ENCODE data around the gene APOA5. TPM values are rescaled to one million over a fixed set of nuclear protein-coding genes. Genes with fewer than 3 reads are reported as not detected.

Gene APOA5
- total and polyA plus RNA-seq, 2 of the 13 experiments (the other 11 are each of a cell fraction or from before 2014, with no cell fraction given): 44.0 to 49.1 TPM

- TF ChIP-seq, protein P1, sequence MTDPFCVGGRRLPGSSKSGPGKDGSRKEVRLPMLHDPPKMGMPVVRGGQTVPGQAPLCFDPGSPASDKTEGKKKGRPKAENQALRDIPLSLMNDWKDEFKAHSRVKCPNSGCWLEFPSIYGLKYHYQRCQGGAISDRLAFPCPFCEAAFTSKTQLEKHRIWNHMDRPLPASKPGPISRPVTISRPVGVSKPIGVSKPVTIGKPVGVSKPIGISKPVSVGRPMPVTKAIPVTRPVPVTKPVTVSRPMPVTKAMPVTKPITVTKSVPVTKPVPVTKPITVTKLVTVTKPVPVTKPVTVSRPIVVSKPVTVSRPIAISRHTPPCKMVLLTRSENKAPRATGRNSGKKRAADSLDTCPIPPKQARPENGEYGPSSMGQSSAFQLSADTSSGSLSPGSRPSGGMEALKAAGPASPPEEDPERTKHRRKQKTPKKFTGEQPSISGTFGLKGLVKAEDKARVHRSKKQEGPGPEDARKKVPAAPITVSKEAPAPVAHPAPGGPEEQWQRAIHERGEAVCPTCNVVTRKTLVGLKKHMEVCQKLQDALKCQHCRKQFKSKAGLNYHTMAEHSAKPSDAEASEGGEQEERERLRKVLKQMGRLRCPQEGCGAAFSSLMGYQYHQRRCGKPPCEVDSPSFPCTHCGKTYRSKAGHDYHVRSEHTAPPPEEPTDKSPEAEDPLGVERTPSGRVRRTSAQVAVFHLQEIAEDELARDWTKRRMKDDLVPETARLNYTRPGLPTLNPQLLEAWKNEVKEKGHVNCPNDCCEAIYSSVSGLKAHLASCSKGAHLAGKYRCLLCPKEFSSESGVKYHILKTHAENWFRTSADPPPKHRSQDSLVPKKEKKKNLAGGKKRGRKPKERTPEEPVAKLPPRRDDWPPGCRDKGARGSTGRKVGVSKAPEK (CRISPR knock-in tag; IDR thresholded peaks at IDR 0.05; ENCODE audit: borderline replicate concordance): peak; percentile 62; the same call in 1 of the 2 replicates
- peak; percentile 66 for TF ChIP-seq ASH2L (IDR thresholded peaks at IDR 0.05; ENCODE audit: insufficient read length, low read depth, low read length)
- TF ChIP-seq KLF15 (CRISPR knock-in tag; IDR thresholded peaks at IDR 0.05; ENCODE audit: borderline replicate concordance): no peak
- TF ChIP-seq, protein P2, sequence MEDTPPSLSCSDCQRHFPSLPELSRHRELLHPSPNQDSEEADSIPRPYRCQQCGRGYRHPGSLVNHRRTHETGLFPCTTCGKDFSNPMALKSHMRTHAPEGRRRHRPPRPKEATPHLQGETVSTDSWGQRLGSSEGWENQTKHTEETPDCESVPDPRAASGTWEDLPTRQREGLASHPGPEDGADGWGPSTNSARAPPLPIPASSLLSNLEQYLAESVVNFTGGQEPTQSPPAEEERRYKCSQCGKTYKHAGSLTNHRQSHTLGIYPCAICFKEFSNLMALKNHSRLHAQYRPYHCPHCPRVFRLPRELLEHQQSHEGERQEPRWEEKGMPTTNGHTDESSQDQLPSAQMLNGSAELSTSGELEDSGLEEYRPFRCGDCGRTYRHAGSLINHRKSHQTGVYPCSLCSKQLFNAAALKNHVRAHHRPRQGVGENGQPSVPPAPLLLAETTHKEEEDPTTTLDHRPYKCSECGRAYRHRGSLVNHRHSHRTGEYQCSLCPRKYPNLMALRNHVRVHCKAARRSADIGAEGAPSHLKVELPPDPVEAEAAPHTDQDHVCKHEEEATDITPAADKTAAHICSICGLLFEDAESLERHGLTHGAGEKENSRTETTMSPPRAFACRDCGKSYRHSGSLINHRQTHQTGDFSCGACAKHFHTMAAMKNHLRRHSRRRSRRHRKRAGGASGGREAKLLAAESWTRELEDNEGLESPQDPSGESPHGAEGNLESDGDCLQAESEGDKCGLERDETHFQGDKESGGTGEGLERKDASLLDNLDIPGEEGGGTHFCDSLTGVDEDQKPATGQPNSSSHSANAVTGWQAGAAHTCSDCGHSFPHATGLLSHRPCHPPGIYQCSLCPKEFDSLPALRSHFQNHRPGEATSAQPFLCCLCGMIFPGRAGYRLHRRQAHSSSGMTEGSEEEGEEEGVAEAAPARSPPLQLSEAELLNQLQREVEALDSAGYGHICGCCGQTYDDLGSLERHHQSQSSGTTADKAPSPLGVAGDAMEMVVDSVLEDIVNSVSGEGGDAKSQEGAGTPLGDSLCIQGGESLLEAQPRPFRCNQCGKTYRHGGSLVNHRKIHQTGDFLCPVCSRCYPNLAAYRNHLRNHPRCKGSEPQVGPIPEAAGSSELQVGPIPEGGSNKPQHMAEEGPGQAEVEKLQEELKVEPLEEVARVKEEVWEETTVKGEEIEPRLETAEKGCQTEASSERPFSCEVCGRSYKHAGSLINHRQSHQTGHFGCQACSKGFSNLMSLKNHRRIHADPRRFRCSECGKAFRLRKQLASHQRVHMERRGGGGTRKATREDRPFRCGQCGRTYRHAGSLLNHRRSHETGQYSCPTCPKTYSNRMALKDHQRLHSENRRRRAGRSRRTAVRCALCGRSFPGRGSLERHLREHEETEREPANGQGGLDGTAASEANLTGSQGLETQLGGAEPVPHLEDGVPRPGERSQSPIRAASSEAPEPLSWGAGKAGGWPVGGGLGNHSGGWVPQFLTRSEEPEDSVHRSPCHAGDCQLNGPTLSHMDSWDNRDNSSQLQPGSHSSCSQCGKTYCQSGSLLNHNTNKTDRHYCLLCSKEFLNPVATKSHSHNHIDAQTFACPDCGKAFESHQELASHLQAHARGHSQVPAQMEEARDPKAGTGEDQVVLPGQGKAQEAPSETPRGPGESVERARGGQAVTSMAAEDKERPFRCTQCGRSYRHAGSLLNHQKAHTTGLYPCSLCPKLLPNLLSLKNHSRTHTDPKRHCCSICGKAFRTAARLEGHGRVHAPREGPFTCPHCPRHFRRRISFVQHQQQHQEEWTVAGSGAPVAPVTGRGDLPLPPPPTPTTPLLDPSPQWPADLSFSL (CRISPR knock-in tag; IDR thresholded peaks at IDR 0.05): no peak
- no peak for TF ChIP-seq KAT2B (IDR thresholded peaks at IDR 0.05; ENCODE audit: borderline replicate concordance, low read depth, low read length)
- TF ChIP-seq FOXK2 (IDR thresholded peaks at IDR 0.05): no peak
- TF ChIP-seq, protein P3, sequence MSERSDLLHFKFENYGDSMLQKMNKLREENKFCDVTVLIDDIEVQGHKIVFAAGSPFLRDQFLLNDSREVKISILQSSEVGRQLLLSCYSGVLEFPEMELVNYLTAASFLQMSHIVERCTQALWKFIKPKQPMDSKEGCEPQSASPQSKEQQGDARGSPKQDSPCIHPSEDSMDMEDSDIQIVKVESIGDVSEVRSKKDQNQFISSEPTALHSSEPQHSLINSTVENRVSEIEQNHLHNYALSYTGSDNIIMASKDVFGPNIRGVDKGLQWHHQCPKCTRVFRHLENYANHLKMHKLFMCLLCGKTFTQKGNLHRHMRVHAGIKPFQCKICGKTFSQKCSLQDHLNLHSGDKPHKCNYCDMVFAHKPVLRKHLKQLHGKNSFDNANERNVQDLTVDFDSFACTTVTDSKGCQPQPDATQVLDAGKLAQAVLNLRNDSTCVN (CRISPR knock-in tag; IDR thresholded peaks at IDR 0.05; ENCODE audit: borderline replicate concordance): no peak
- peak; percentile 56 for TF ChIP-seq GFI1 (CRISPR knock-in tag; IDR thresholded peaks at IDR 0.05; ENCODE audit: borderline replicate concordance)
- TF ChIP-seq IKZF4 (CRISPR knock-in tag; IDR thresholded peaks at IDR 0.05; ENCODE audit: borderline replicate concordance, low read depth, not compliant biosample characterization): no peak
- peak; percentile 79 for TF ChIP-seq FOXA3 (CRISPR knock-in tag; IDR thresholded peaks at IDR 0.05)
- TF ChIP-seq, protein P4, sequence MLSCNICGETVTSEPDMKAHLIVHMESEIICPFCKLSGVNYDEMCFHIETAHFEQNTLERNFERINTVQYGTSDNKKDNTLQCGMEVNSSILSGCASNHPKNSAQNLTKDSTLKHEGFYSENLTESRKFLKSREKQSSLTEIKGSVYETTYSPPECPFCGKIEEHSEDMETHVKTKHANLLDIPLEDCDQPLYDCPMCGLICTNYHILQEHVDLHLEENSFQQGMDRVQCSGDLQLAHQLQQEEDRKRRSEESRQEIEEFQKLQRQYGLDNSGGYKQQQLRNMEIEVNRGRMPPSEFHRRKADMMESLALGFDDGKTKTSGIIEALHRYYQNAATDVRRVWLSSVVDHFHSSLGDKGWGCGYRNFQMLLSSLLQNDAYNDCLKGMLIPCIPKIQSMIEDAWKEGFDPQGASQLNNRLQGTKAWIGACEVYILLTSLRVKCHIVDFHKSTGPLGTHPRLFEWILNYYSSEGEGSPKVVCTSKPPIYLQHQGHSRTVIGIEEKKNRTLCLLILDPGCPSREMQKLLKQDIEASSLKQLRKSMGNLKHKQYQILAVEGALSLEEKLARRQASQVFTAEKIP (CRISPR knock-in tag; IDR thresholded peaks at IDR 0.05; ENCODE audit: borderline replicate concordance): no peak
- no peak for TF ChIP-seq ZEB1 (IDR thresholded peaks at IDR 0.05; ENCODE audit: insufficient replicate concordance, low read depth)
- 0 out of 2 replicates have a peak, but pooled peaks have one; percentile 6 for TF ChIP-seq ETV6 (CRISPR knock-in tag; conservative IDR thresholded peaks at IDR 0.05)
- TF ChIP-seq GLI4 (CRISPR knock-in tag; IDR thresholded peaks at IDR 0.05; ENCODE audit: borderline replicate concordance): no peak
- TF ChIP-seq ZNF598 (CRISPR knock-in tag; IDR thresholded peaks at IDR 0.05; ENCODE audit: borderline replicate concordance): peak; percentile 60; the same call in 1 of the 2 replicates
- TF ChIP-seq ZNF678 (CRISPR knock-in tag; IDR thresholded peaks at IDR 0.05): no peak
Measured at GRCh38 chr11:116792144-116792868, 627 bp upstream of the APOA5 start (continued).

Data from HepG2 (cell line).